Ishikawa (cell line): Measurements from ENCODE around the gene CLMN.

Experiments used
- CEBPB ChIP-seq: IDR thresholded peaks from 2 replicates; pipeline ENCODE4 v1.6.1; 2012
- CREB1 ChIP-seq: IDR thresholded peaks from 2 replicates; pipeline ENCODE4 v1.6.1; 2012; ENCODE audit warnings: low read depth
- EGR1 ChIP-seq: IDR thresholded peaks from 2 replicates; pipeline ENCODE4 v1.6.1; 2012
- EP300 ChIP-seq: IDR thresholded peaks from 2 replicates; pipeline ENCODE4 v1.6.1; 2012; ENCODE audit warnings: borderline replicate concordance
- FOXM1 ChIP-seq: IDR thresholded peaks from 2 replicates; pipeline ENCODE4 v1.6.1; 2012; ENCODE audit warnings: low read depth, borderline replicate concordance
- MAX ChIP-seq: IDR thresholded peaks from 2 replicates; pipeline ENCODE4 v1.6.1; 2012
- NFIC ChIP-seq: IDR thresholded peaks from 2 replicates; pipeline ENCODE4 v1.6.1; 2012
- RAD21 ChIP-seq: IDR thresholded peaks from 2 replicates; pipeline ENCODE4 v1.6.1; 2012; ENCODE audit warnings: low read depth
- REST ChIP-seq: IDR thresholded peaks from 2 replicates; pipeline ENCODE4 v1.6.1; 2012; ENCODE audit warnings: low read depth, mild to moderate bottlenecking
- TAF1 ChIP-seq: IDR thresholded peaks from 2 replicates; pipeline ENCODE4 v1.6.1; 2012; ENCODE audit warnings: low read depth, mild to moderate bottlenecking
- TCF12 ChIP-seq: IDR thresholded peaks from 2 replicates; pipeline ENCODE4 v1.6.1; 2012; ENCODE audit warnings: low read depth
- TEAD4 ChIP-seq: IDR thresholded peaks from 2 replicates; pipeline ENCODE4 v1.6.1; 2012
- USF1 ChIP-seq: IDR thresholded peaks from 2 replicates; pipeline ENCODE4 v1.6.1; 2012
- YY1 ChIP-seq: IDR thresholded peaks from 2 replicates; pipeline ENCODE4 v1.6.1; 2012; ENCODE audit warnings: low read depth
- ZBTB7A ChIP-seq: IDR thresholded peaks from 2 replicates; pipeline ENCODE4 v1.6.1; 2012; ENCODE audit warnings: low read depth

The CLMN gene

GRCh38 chr14:95238487-95239298 lies 81.0 kb downstream of the CLMN start:
- TF ChIP-seq USF1 (no peak), TCF12 (no peak), EP300 (no peak), MAX (no peak), TAF1 (no peak), CEBPB (no peak), REST (no peak)

GRCh38 chr14:95237958-95238340 lies 81.8 kb downstream of the CLMN start:
- TF ChIP-seq MAX (no peak), FOXM1 (no peak), REST (no peak), TCF12 (no peak), RAD21 (no peak), EP300 (no peak), TAF1 (no peak), USF1 (no peak), ZBTB7A (no peak), CEBPB (no peak), EGR1 (no peak), TEAD4 (no peak), NFIC (no peak), YY1 (no peak), CREB1 (no peak)

- TF ChIP-seq CREB1 (no peak), MAX (no peak), EGR1 (no peak), CEBPB (peak; percentile 49; the same call in 1 of the 2 replicates)
These were observed 82.4 kb downstream of the CLMN start for GRCh38 chr14:95237121-95237957.

GRCh38 chr14:95236221-95236620 lies 83.5 kb downstream of the CLMN start:
- TF ChIP-seq YY1 (no peak), REST (no peak), EP300 (no peak), MAX (no peak), USF1 (no peak), TEAD4 (no peak)
